Prostate gland (tissue), 2 donors: Measurements from ENCODE around the gene CCDC92B.

Experiments used
- CTCF ChIP-seq, 4 experiments: fragments of 200-600 bp in 2 of 4; fragments of 450-650 bp in 2 of 4; sonication (generic) in 2 of 4; IDR thresholded peaks; 1 replicate in 3 of 4; 2 replicates in 1 of 4; pipeline ENCODE4 v1.5.1; 2016 to 2019; ENCODE audit warnings: antibody characterized with exemption in 4 of 4, mild to moderate bottlenecking in 2 of 4, moderate library complexity in 2 of 4
- POLR2A ChIP-seq: fragments of 450-650 bp; IDR thresholded peaks from one replicate; pipeline ENCODE4 v1.6.1; 2016; ENCODE audit warnings: antibody characterized with exemption, mild to moderate bottlenecking

- TF ChIP-seq CTCF (IDR thresholded peaks at IDR 0.05) = no peak
- TF ChIP-seq POLR2A = no peak
These were observed 58.2 kb downstream of the CCDC92B start for GRCh38 chr17:2691069-2691871.
